ENCODE measurements around the gene ZNF44.
"Not testable (repeated sequence)": the region's sequence is repeated elsewhere in the genome, so short reads cannot be mapped to it uniquely, and the experiment has no call there.

Gene ZNF44

DNA sequence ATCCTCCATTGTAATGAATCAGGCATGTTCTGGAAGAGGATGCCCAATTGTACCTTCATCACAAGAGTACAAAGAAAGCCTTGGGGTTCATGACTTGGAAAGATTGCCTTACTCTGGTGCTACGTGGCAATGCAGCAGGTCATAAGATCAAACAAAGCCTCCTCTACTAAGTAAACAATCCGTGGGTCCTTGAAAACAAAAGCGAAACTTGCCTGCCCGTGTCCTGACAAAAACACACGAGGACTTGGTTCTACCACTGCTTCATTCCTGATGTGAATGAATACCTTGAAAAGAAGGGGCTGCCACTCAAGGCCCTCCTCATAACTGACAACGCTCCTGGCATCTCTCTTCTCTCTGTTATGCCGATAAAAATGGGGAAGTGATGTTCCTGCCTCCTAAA is 19.9 kb upstream of the ZNF44 start:
- Histone ChIP-seq H3F3A (ENCODE audit: control insufficient read depth, insufficient read depth) (no peaks in the 10 kb centered on the region), H3K4me2 (ENCODE audit: low read length) (no peak overlapping the region), H4K20me1 (ENCODE audit: control insufficient read depth, insufficient read depth, low read depth, low read length) (no peaks in the 10 kb centered on the region), H3K27me3 (ENCODE audit: control insufficient read depth, low read length) (no peaks in the 10 kb centered on the region), H3K36me3 (ENCODE audit: control insufficient read depth, low read length) (peaks cover 8% of the 10 kb centered on the region), H3K27ac (ENCODE audit: low read depth, low read length) (no peak overlapping the region), H3K4me1 (ENCODE audit: control insufficient read depth, low read length) (no peaks in the 10 kb centered on the region), H3K79me2 (ENCODE audit: control insufficient read depth, low read length) (no peaks in the 10 kb centered on the region), H3K9me3 (ENCODE audit: control insufficient read depth, insufficient read depth, low read length) (peaks cover 3% of the 10 kb centered on the region; the same call in 1 of the 2 replicates), H3K9me2 (replicated peaks; ENCODE audit: control insufficient read depth, low read length) (no peaks in the 10 kb centered on the region), H3K4me3 (ENCODE audit: low read length) (no peak overlapping the region)
- TF ChIP-seq, protein P1, sequence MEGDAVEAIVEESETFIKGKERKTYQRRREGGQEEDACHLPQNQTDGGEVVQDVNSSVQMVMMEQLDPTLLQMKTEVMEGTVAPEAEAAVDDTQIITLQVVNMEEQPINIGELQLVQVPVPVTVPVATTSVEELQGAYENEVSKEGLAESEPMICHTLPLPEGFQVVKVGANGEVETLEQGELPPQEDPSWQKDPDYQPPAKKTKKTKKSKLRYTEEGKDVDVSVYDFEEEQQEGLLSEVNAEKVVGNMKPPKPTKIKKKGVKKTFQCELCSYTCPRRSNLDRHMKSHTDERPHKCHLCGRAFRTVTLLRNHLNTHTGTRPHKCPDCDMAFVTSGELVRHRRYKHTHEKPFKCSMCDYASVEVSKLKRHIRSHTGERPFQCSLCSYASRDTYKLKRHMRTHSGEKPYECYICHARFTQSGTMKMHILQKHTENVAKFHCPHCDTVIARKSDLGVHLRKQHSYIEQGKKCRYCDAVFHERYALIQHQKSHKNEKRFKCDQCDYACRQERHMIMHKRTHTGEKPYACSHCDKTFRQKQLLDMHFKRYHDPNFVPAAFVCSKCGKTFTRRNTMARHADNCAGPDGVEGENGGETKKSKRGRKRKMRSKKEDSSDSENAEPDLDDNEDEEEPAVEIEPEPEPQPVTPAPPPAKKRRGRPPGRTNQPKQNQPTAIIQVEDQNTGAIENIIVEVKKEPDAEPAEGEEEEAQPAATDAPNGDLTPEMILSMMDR (IDR thresholded peaks at IDR 0.05; ENCODE audit: low read depth, low read length, poor library complexity, severe bottlenecking): no peak
- TF ChIP-seq EZH2phosphoT487 (IDR thresholded peaks at IDR 0.05; ENCODE audit: borderline replicate concordance, low read length): no peak

DNA sequence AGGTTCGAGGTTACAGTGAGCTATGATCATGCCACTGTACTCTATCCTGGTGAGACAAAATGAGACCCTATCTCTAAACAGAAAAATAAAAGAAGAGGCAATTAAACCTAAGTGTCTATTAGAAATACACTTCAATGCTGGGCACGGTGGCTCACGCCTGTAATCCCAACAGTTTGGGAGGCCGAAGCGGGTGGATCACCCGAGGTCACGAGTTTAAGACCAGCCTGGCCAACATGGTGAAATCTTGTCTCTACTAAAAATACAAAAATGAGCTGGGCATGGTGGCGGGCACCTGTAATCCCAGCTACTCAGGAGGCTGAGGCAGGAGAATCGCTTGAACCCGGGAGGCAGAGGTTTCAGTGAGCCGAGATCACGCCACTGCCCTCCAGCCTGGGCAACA is 14.2 kb upstream of the ZNF44 start:
- not testable (repeated sequence) for H3K79me2 ChIP-seq (ENCODE audit: control insufficient read depth, low read length); H3K9me2 ChIP-seq (replicated peaks; ENCODE audit: control insufficient read depth, low read length); H4K20me1 ChIP-seq (ENCODE audit: control insufficient read depth, insufficient read depth, low read depth, low read length); H3K27ac ChIP-seq (ENCODE audit: low read depth, low read length); H3K36me3 ChIP-seq (ENCODE audit: control insufficient read depth, low read length); H3K4me2 ChIP-seq (ENCODE audit: low read length); H3K27me3 ChIP-seq (ENCODE audit: control insufficient read depth, low read length); H3K9me3 ChIP-seq (ENCODE audit: control insufficient read depth, insufficient read depth, low read length); H3K4me3 ChIP-seq (ENCODE audit: low read length); H3F3A ChIP-seq (ENCODE audit: control insufficient read depth, insufficient read depth); H3K4me1 ChIP-seq (ENCODE audit: control insufficient read depth, low read length)

DNA sequence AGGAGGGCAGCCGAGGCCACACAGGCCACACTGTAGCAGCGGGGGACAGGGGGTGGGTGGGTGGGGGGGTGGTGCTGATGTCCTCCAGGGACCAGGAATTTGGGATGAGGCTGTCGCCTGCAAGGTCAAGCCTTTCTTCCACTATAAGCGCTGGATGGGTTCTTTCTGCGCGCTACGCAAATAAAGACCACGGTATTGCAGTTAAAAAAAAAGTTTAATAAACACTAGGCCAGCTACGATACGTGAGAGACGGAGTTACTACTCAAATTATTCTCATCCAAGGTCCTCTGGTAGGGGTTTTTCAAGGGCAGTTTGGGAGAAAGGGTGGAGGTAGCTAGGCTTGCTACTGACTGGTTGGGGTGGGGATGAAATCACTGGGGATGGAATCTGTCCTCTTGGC is 508 bp upstream of the ZNF44 start:
- Histone ChIP-seq H3K27me3 (ENCODE audit: control insufficient read depth, low read length) (no peaks in the 10 kb centered on the region), H3K36me3 (ENCODE audit: control insufficient read depth, low read length) (peaks cover 2% of the 10 kb centered on the region; the same call in 1 of the 2 replicates), H3F3A (ENCODE audit: control insufficient read depth, insufficient read depth) (no peaks in the 10 kb centered on the region), H3K9me3 (ENCODE audit: control insufficient read depth, insufficient read depth, low read length) (no peaks in the 10 kb centered on the region), H3K4me1 (ENCODE audit: control insufficient read depth, low read length) (peaks cover 12% of the 10 kb centered on the region), H3K79me2 (ENCODE audit: control insufficient read depth, low read length) (peaks cover 28% of the 10 kb centered on the region), H3K4me3 (ENCODE audit: low read length) (peak overlapping the region; percentile 92), H3K4me2 (ENCODE audit: low read length) (peak overlapping the region; percentile 85), H3K27ac (ENCODE audit: low read depth, low read length) (no peak overlapping the region), H4K20me1 (ENCODE audit: control insufficient read depth, insufficient read depth, low read depth, low read length) (no peaks in the 10 kb centered on the region), H3K9me2 (replicated peaks; ENCODE audit: control insufficient read depth, low read length) (no peaks in the 10 kb centered on the region)
- TF ChIP-seq EZH2phosphoT487 (IDR thresholded peaks at IDR 0.05; ENCODE audit: borderline replicate concordance, low read length): no peak
- TF ChIP-seq, protein P1 (IDR thresholded peaks at IDR 0.05; ENCODE audit: low read depth, low read length, poor library complexity, severe bottlenecking): no peak

DNA sequence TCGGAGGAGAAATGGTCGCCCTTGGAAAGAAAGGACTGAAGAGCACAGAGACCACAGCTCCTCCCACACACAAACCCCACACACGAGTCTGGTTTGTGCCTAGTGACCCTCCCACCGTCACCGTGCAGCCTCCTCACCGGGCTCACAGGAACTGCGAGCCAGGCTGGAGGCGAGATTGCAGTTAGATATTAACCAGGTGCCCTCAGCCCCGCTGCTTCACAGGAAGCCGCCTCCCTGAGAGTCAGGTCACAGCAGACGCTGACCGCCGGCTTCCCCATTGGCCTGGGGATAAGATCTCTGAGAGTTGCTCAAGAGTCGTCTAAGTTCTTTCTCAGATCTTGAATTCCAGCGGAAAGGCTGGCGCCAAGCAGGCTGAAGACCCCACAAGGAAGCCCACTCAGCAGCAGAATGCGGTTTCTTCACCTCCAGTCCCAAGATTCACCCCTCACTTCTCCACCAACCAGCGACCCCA is 870 bp downstream of the ZNF44 start:
- no peaks in the 10 kb centered on the region for H3K9me2 ChIP-seq (replicated peaks; ENCODE audit: control insufficient read depth, low read length)
- 0 out of 2 replicates have a peak overlapping the region, but pooled peaks have one; percentile 31 for H3K27ac ChIP-seq (ENCODE audit: low read depth, low read length)
- no peaks in the 10 kb centered on the region for H3F3A ChIP-seq (ENCODE audit: control insufficient read depth, insufficient read depth)
- H4K20me1 ChIP-seq (ENCODE audit: control insufficient read depth, insufficient read depth, low read depth, low read length): no peaks in the 10 kb centered on the region
- H3K4me3 ChIP-seq (ENCODE audit: low read length): peak overlapping the region; percentile 92
- peaks cover 12% of the 10 kb centered on the region for H3K4me1 ChIP-seq (ENCODE audit: control insufficient read depth, low read length)
- TF ChIP-seq, protein P1 (IDR thresholded peaks at IDR 0.05; ENCODE audit: low read depth, low read length, poor library complexity, severe bottlenecking): no peak
- no peak for TF ChIP-seq EZH2phosphoT487 (IDR thresholded peaks at IDR 0.05; ENCODE audit: borderline replicate concordance, low read length)
- no peaks in the 10 kb centered on the region for H3K9me3 ChIP-seq (ENCODE audit: control insufficient read depth, insufficient read depth, low read length)
- H3K36me3 ChIP-seq (ENCODE audit: control insufficient read depth, low read length): peaks cover 2% of the 10 kb centered on the region; the same call in 1 of the 2 replicates
- no peaks in the 10 kb centered on the region for H3K27me3 ChIP-seq (ENCODE audit: control insufficient read depth, low read length)
- peaks cover 31% of the 10 kb centered on the region for H3K79me2 ChIP-seq (ENCODE audit: control insufficient read depth, low read length)
- peak overlapping the region; percentile 85 for H3K4me2 ChIP-seq (ENCODE audit: low read length)
